Peyer's patch (tissue), 4 donors: ENCODE data around the gene ATP5F1A. TPM values are rescaled to one million over a fixed set of nuclear protein-coding genes. Genes with fewer than 3 reads are reported as not detected.
"Not testable (repeated sequence)": the region's sequence is repeated elsewhere in the genome, so short reads cannot be mapped to it uniquely, and the experiment has no call there.

ENCODE experiments used
- DNase-seq, 3 donors: peaks; one replicate each; pipeline ENCODE4 v3.0.0-alpha.2; 2017 to 2019
- H3K27ac ChIP-seq, 4 donors: fragments of 200-600 bp; sonication (generic); one replicate each; pipeline ENCODE4 v1.5.1; 2016 to 2019
- H3K27me3 ChIP-seq, 2 donors: fragments of 200-600 bp; sonication (generic); one replicate each; pipeline ENCODE4 v1.5.1; 2019
- H3K36me3 ChIP-seq, 3 donors: fragments of 200-600 bp; sonication (generic); one replicate each; pipeline ENCODE4 v1.5.1; 2016 to 2019
- H3K4me1 ChIP-seq, 4 donors: fragments of 200-600 bp; sonication (generic); one replicate each; pipeline ENCODE4 v1.5.1; 2016 to 2019
- H3K4me3 ChIP-seq, 4 donors: fragments of 200-600 bp; sonication (generic); 1 replicate in 3 of 4; 2 replicates in 1 of 4; pipeline ENCODE4 v1.5.1; 2016 to 2019; ENCODE audit warnings: mild to moderate bottlenecking in 1 of 4
- H3K9me3 ChIP-seq, 4 donors: fragments of 200-600 bp; sonication (generic); one replicate each; pipeline ENCODE4 v1.5.1; 2016 to 2019; ENCODE audit warnings: mild to moderate bottlenecking in 1 of 4
- CTCF ChIP-seq, 6 experiments: fragments of 450-650 bp in 4 of 6; fragments of 200-600 bp in 2 of 6; sonication (generic) in 1 of 6; IDR thresholded peaks; one replicate each; pipeline ENCODE4 v1.5.1; 2017 to 2019; ENCODE audit warnings: antibody characterized with exemption in 6 of 6, mild to moderate bottlenecking in 3 of 6, moderate library complexity in 1 of 6
- POLR2A ChIP-seq, 2 donors: fragments of 450-650 bp; IDR thresholded peaks; one replicate each; pipeline ENCODE4 v1.5.1; 2017; ENCODE audit warnings: antibody characterized with exemption in 2 of 2, mild to moderate bottlenecking in 2 of 2, moderate library complexity in 2 of 2
- total RNA-seq, 4 donors: library from RNA; depleted of rRNA; stranded (reverse); fragments of >200 nt; gene quantifications; one replicate each; pipeline ENCODE4 v1.1.0, GENCODE V29; 2016

The ATP5F1A gene
- total RNA-seq, 4 donors from 2014 or later, result 295 to 667 (median 443) TPM

GRCh38 chr18:46050268-46050667, 47.8 kb downstream of the ATP5F1A start:
- Histone ChIP-seq H3K36me3 (no peaks in the 10 kb centered on the region), H3K27ac (no peak overlapping the region), H3K9me3 (no peaks in the 10 kb centered on the region), H3K27me3 (no peaks in the 10 kb centered on the region), H3K4me3 (no peak overlapping the region), H3K4me1 (no peaks in the 10 kb centered on the region)
- no peak for DNase-seq
- TF ChIP-seq POLR2A (IDR thresholded peaks at IDR 0.05), result no peak
- TF ChIP-seq CTCF (IDR thresholded peaks at IDR 0.05), result no peak

GRCh38 chr18:46048641-46049040, 49.5 kb downstream of the ATP5F1A start:
- H3K4me1 ChIP-seq, result no peaks in the 10 kb centered on the region
- H3K27ac ChIP-seq, result no peak overlapping the region
- no peak for DNase-seq
- H3K9me3 ChIP-seq, result no peaks in the 10 kb centered on the region
- H3K27me3 ChIP-seq, result no peaks in the 10 kb centered on the region
- no peak for TF ChIP-seq CTCF (IDR thresholded peaks at IDR 0.05)
- no peak for TF ChIP-seq POLR2A (IDR thresholded peaks at IDR 0.05)
- H3K36me3 ChIP-seq, result no peaks in the 10 kb centered on the region
- H3K4me3 ChIP-seq, result no peak overlapping the region

- H3K27ac ChIP-seq, H3K4me3 ChIP-seq, H3K27me3 ChIP-seq, H3K9me3 ChIP-seq, H3K36me3 ChIP-seq, DNase-seq, H3K4me1 ChIP-seq: not testable (repeated sequence)
Observed at GRCh38 chr18:46047369-46047768, 50.7 kb downstream of the ATP5F1A start.

- no peaks in the 10 kb centered on the region for H3K27me3 ChIP-seq
- no peak overlapping the region for H3K4me3 ChIP-seq
- H3K27ac ChIP-seq, result no peak overlapping the region
- H3K9me3 ChIP-seq, result no peaks in the 10 kb centered on the region
- H3K36me3 ChIP-seq, result no peaks in the 10 kb centered on the region
- no peak for DNase-seq
- H3K4me1 ChIP-seq, result no peaks in the 10 kb centered on the region
- TF ChIP-seq CTCF (IDR thresholded peaks at IDR 0.05) (no peak), POLR2A (IDR thresholded peaks at IDR 0.05) (no peak)
Observed at GRCh38 chr18:46046688-46047087, 51.4 kb downstream of the ATP5F1A start.

GRCh38 chr18:46046126-46046525, 52.0 kb downstream of the ATP5F1A start:
- Histone ChIP-seq H3K4me1 (no peaks in the 10 kb centered on the region), H3K27ac (no peak overlapping the region), H3K9me3 (no peaks in the 10 kb centered on the region), H3K27me3 (no peaks in the 10 kb centered on the region), H3K36me3 (no peaks in the 10 kb centered on the region), H3K4me3 (no peak overlapping the region)
- no peak for DNase-seq
- TF ChIP-seq POLR2A (IDR thresholded peaks at IDR 0.05), result no peak
- no peak for TF ChIP-seq CTCF (IDR thresholded peaks at IDR 0.05)

GRCh38 chr18:46042571-46043123, 55.4 kb downstream of the ATP5F1A start:
- H3K9me3 ChIP-seq, result no peaks in the 10 kb centered on the region
- no peak overlapping the region for H3K27ac ChIP-seq
- H3K27me3 ChIP-seq, result no peaks in the 10 kb centered on the region
- H3K36me3 ChIP-seq, result no peaks in the 10 kb centered on the region
- TF ChIP-seq CTCF (IDR thresholded peaks at IDR 0.05) (no peak), POLR2A (IDR thresholded peaks at IDR 0.05) (no peak)
- no peak overlapping the region for H3K4me3 ChIP-seq
- H3K4me1 ChIP-seq, result no peaks in the 10 kb centered on the region
- DNase-seq, result no peak
